GM23338 (cell line): Measurements from ENCODE around the gene UGT2A3. TPM values are rescaled to one million over a fixed set of nuclear protein-coding genes. Genes with fewer than 3 reads are reported as not detected.

Experiments
- ATAC-seq: fragments of 200-7000 bp; cut with Tn5 transposase; 3 replicates; pipeline ENCODE4 v1.9.1; 2020
- DNase-seq: peaks from one replicate; pipeline ENCODE4 v3.0.0-alpha.2; 2015; ENCODE audit warnings: low spot score
- H2AFZ ChIP-seq: fragments of 200-600 bp; sonication (generic); 2 replicates; pipeline ENCODE4 v1.8.0; 2016; ENCODE audit warnings: antibody characterized with exemption, mild to moderate bottlenecking, moderate library complexity
- H3F3A ChIP-seq: fragments of 200-600 bp; sonication (generic); replicated peaks from 2 replicates; pipeline ENCODE4 v1.8.0; 2017; ENCODE audit warnings: antibody characterized with exemption, mixed run types, low read depth
- H3K27ac ChIP-seq: fragments of 200-600 bp; sonication (generic); 2 replicates; pipeline ENCODE4 v1.6.1; 2016; ENCODE audit warnings: low read depth
- H3K27me3 ChIP-seq: fragments of 200-600 bp; sonication (generic); 2 replicates; pipeline ENCODE4 v1.8.0; 2016; ENCODE audit warnings: mild to moderate bottlenecking, mixed run types, moderate library complexity; ENCODE audit not compliant: insufficient read depth
- H3K36me3 ChIP-seq: fragments of 200-600 bp; sonication (generic); 2 replicates; pipeline ENCODE4 v1.8.0; 2016; ENCODE audit warnings: mild to moderate bottlenecking; ENCODE audit not compliant: insufficient read depth
- H3K4me1 ChIP-seq: fragments of 200-600 bp; sonication (generic); 2 replicates; pipeline ENCODE4 v1.8.0; 2016; ENCODE audit warnings: mild to moderate bottlenecking, moderate library complexity; ENCODE audit not compliant: insufficient read depth
- H3K4me2 ChIP-seq: fragments of 200-600 bp; sonication (generic); 2 replicates; pipeline ENCODE4 v1.7.1; 2017; ENCODE audit warnings: mixed run types
- H3K4me3 ChIP-seq: fragments of 200-600 bp; sonication (generic); 2 replicates; pipeline ENCODE4 v1.6.1; 2016; ENCODE audit warnings: mixed run types
- H3K79me2 ChIP-seq: fragments of 200-600 bp; sonication (generic); replicated peaks from 2 replicates; pipeline ENCODE4 v1.8.0; 2017; ENCODE audit warnings: mild to moderate bottlenecking; ENCODE audit not compliant: insufficient read depth
- H3K9me2 ChIP-seq: fragments of 200-600 bp; sonication (generic); 2 replicates; pipeline ENCODE4 v1.8.0; 2017; ENCODE audit not compliant: insufficient read depth
- H4K20me1 ChIP-seq: fragments of 200-600 bp; sonication (generic); replicated peaks from 2 replicates; pipeline ENCODE4 v1.8.0; 2017; ENCODE audit warnings: mild to moderate bottlenecking; ENCODE audit not compliant: insufficient read depth
- H3K27ac Mint-ChIP-seq: 2 replicates; pipeline ENCODE4 v1.8.0; 2020; ENCODE audit warnings: inconsistent platforms, mild to moderate bottlenecking, moderate library complexity, mixed read lengths
- H3K27me3 Mint-ChIP-seq: 3 replicates; pipeline ENCODE4 v1.8.0; 2022; ENCODE audit warnings: low read depth, mild to moderate bottlenecking, moderate library complexity, mixed read lengths, inconsistent platforms; ENCODE audit not compliant: insufficient read depth, poor library complexity
- H3K36me3 Mint-ChIP-seq: 3 replicates; pipeline ENCODE4 v1.8.0; 2021; ENCODE audit warnings: low read depth, mild to moderate bottlenecking, inconsistent platforms, moderate library complexity, mixed read lengths
- H3K4me1 Mint-ChIP-seq: 3 replicates; pipeline ENCODE4 v1.8.0; 2020; ENCODE audit warnings: mild to moderate bottlenecking, inconsistent platforms, mixed read lengths
- H3K4me3 Mint-ChIP-seq: 3 replicates; pipeline ENCODE4 v1.8.0; 2021; ENCODE audit warnings: moderate library complexity, mild to moderate bottlenecking, inconsistent platforms, mixed read lengths
- H3K9me3 Mint-ChIP-seq: 3 replicates; pipeline ENCODE4 v1.8.0; 2020; ENCODE audit warnings: moderate library complexity, mild to moderate bottlenecking, inconsistent platforms, mixed read lengths
- CREB1 ChIP-seq: fragments of 250-450 bp; sonication (Bioruptor Pico); IDR thresholded peaks from 2 replicates; pipeline ENCODE4 v1.5.0; 2020; ENCODE audit warnings: low read depth, mild to moderate bottlenecking, moderate library complexity
- CTCF ChIP-seq, 2 experiments: fragments of 200-600 bp in 1 of 2; sonication (generic) in 1 of 2; conservative IDR thresholded peaks; 2 replicates each; pipeline versions ENCODE4 v1.5.1 to v1.6.1; 2016 to 2017; ENCODE audit warnings: antibody characterized with exemption in 2 of 2, low read depth in 2 of 2, mild to moderate bottlenecking in 2 of 2, moderate library complexity in 1 of 2
- ETS1 ChIP-seq: IDR thresholded peaks from 2 replicates; pipeline ENCODE4 v1.6.1; 2016; ENCODE audit warnings: antibody characterized with exemption
- EZH2 ChIP-seq: fragments of 200-600 bp; sonication (generic); IDR thresholded peaks from one replicate; pipeline ENCODE4 v1.8.0; 2017; ENCODE audit warnings: antibody characterized with exemption, mild to moderate bottlenecking, low read depth; ENCODE audit not compliant: unreplicated experiment
- EZH2phosphoT487 ChIP-seq: fragments of 200-600 bp; sonication (generic); IDR thresholded peaks from one replicate; pipeline ENCODE4 v1.8.1; 2018; ENCODE audit warnings: antibody characterized with exemption; ENCODE audit not compliant: unreplicated experiment
- POLR2AphosphoS5 ChIP-seq: IDR thresholded peaks from 2 replicates; pipeline ENCODE4 v1.6.1; 2016; ENCODE audit warnings: antibody characterized with exemption, low read depth
- STAT1 ChIP-seq: IDR thresholded peaks from one replicate; pipeline ENCODE4 v1.6.1; 2016; ENCODE audit warnings: antibody characterized with exemption; ENCODE audit not compliant: unreplicated experiment
- ZNF114 ChIP-seq: fragments of 250-450 bp; sonication (Bioruptor Pico); IDR thresholded peaks from 2 replicates; pipeline ENCODE4 v1.5.0; 2020; ENCODE audit warnings: mild to moderate bottlenecking, moderate library complexity
- ZNF462 ChIP-seq: fragments of 250-450 bp; sonication (Bioruptor Pico); IDR thresholded peaks from 2 replicates; pipeline ENCODE4 v1.5.0; 2020; ENCODE audit warnings: mild to moderate bottlenecking, moderate library complexity
- polyA plus RNA-seq: library from polyadenylated mRNA; unstranded; fragments of >200 nt; fragmentation: Nextera tagmentation; extraction: Ambion mirVana; gene quantifications from 2 replicates; pipeline ENCODE4 v1.2.1, GENCODE V29; 2016
- total RNA-seq: library from RNA; depleted of rRNA; stranded (reverse); fragments of >200 nt; shearing (Covaris generic); gene quantifications from 2 replicates; pipeline ENCODE4 v1.2.3, GENCODE V29; 2014

Gene UGT2A3
- total and polyA plus RNA-seq, 2 experiments from 2014 or later, result not detected

GRCh38 chr4:68950033-68950432 is 1.6 kb downstream of the UGT2A3 start:
- DNase-seq, result no peak
- Mint-ChIP-seq H3K27ac (no peak overlapping the region), H3K36me3 (no peaks in the 10 kb centered on the region), H3K4me1 (peaks cover 8% of the 10 kb centered on the region; the same call in 2 of the 3 replicates), H3K4me3 (no peak overlapping the region), H3K27me3 (no peaks in the 10 kb centered on the region), H3K9me3 (no peaks in the 10 kb centered on the region; the same call in 2 of the 3 replicates)
- Histone ChIP-seq H3K27me3 (no peaks in the 10 kb centered on the region), H3K9me2 (no peaks in the 10 kb centered on the region), H4K20me1 (no peaks in the 10 kb centered on the region), H2AFZ (no peak overlapping the region), H3K27ac (no peak overlapping the region), H3K36me3 (no peaks in the 10 kb centered on the region; the same call in 1 of the 2 replicates), H3K4me1 (no peaks in the 10 kb centered on the region), H3K4me2 (no peak overlapping the region), H3F3A (no peaks in the 10 kb centered on the region), H3K79me2 (no peaks in the 10 kb centered on the region), H3K4me3 (no peak overlapping the region)
- no peak for ATAC-seq
- TF ChIP-seq ZNF114 (CRISPR knock-in tag), result no peak
- no peak for TF ChIP-seq EZH2phosphoT487
- no peak for TF ChIP-seq CTCF (conservative IDR thresholded peaks at IDR 0.05; ENCODE audit: low read depth in 2 of 2)
- no peak for TF ChIP-seq ETS1
- TF ChIP-seq ZNF462 (CRISPR knock-in tag), result no peak
- TF ChIP-seq EZH2, result no peak
- no peak for TF ChIP-seq POLR2AphosphoS5
- no peak for TF ChIP-seq STAT1
- no peak for TF ChIP-seq CREB1 (CRISPR knock-in tag)
